KMS-11 (cell line): ENCODE measurements around the gene ATP6AP1.
"Not testable (repeated sequence)": the region's sequence is repeated elsewhere in the genome, so short reads cannot be mapped to it uniquely, and the experiment has no call there.

Source experiments
- H2AFZ ChIP-seq: fragments of 200-600 bp; sonication (generic); 2 replicates; pipeline ENCODE4 v1.6.1; 2016; ENCODE audit warnings: antibody characterized with exemption, mixed run types, low read depth
- H3K27ac ChIP-seq: fragments of 200-600 bp; sonication (generic); 2 replicates; pipeline ENCODE4 v1.6.1; 2016; ENCODE audit warnings: mild to moderate bottlenecking, mixed run types
- H3K27me3 ChIP-seq: fragments of 200-600 bp; sonication (generic); 2 replicates; pipeline ENCODE4 v1.6.1; 2017; ENCODE audit warnings: mild to moderate bottlenecking, low read depth, mixed run types, moderate library complexity; ENCODE audit not compliant: insufficient read depth
- H3K36me3 ChIP-seq: fragments of 200-600 bp; sonication (generic); 2 replicates; pipeline ENCODE4 v1.6.1; 2017; ENCODE audit warnings: mild to moderate bottlenecking, mixed run types; ENCODE audit not compliant: insufficient read depth
- H3K4me1 ChIP-seq: fragments of 200-600 bp; sonication (generic); 2 replicates; pipeline ENCODE4 v1.6.1; 2016; ENCODE audit warnings: mild to moderate bottlenecking, low read depth, mixed run types; ENCODE audit not compliant: poor library complexity, severe bottlenecking
- H3K4me2 ChIP-seq: fragments of 200-600 bp; sonication (generic); 2 replicates; pipeline ENCODE4 v1.7.0; 2016; ENCODE audit warnings: mild to moderate bottlenecking, mixed run types
- H3K4me3 ChIP-seq: fragments of 200-600 bp; sonication (generic); IDR thresholded peaks from 2 replicates; pipeline ENCODE4 v1.6.1; 2017; ENCODE audit warnings: low read depth, low read length, mixed read lengths; ENCODE audit not compliant: insufficient read depth
- H3K79me2 ChIP-seq: fragments of 200-600 bp; sonication (generic); 2 replicates; pipeline ENCODE4 v1.6.1; 2016; ENCODE audit warnings: low read depth, mixed run types; ENCODE audit not compliant: insufficient read depth
- H3K9ac ChIP-seq: fragments of 200-600 bp; sonication (generic); 2 replicates; pipeline ENCODE4 v1.6.1; 2016; ENCODE audit warnings: mild to moderate bottlenecking, mixed run types
- H4K20me1 ChIP-seq: fragments of 200-600 bp; sonication (generic); 2 replicates; pipeline ENCODE4 v1.6.1; 2016; ENCODE audit warnings: mild to moderate bottlenecking, mixed run types; ENCODE audit not compliant: insufficient read depth
- CTCF ChIP-seq: fragments of 200-600 bp; sonication (generic); conservative IDR thresholded peaks from 2 replicates; pipeline ENCODE4 v1.6.1; 2017; ENCODE audit warnings: low read depth, mild to moderate bottlenecking, antibody characterized with exemption, low read length, moderate library complexity, mixed read lengths

Gene ATP6AP1

GRCh38 chrX:154383359-154384283 lies 44.9 kb upstream of the ATP6AP1 start:
- Histone ChIP-seq H3K9ac (no peak overlapping the region), H3K27ac (no peak overlapping the region), H3K27me3 (no peaks in the 10 kb centered on the region), H3K4me2 (no peak overlapping the region), H3K79me2 (peaks cover 7% of the 10 kb centered on the region; the same call in 1 of the 2 replicates), H2AFZ (no peak overlapping the region), H3K4me3 (no peak overlapping the region), H4K20me1 (no peaks in the 10 kb centered on the region), H3K36me3 (no peaks in the 10 kb centered on the region), H3K4me1 (peaks cover 5% of the 10 kb centered on the region)
- TF ChIP-seq CTCF, result no peak

DNA sequence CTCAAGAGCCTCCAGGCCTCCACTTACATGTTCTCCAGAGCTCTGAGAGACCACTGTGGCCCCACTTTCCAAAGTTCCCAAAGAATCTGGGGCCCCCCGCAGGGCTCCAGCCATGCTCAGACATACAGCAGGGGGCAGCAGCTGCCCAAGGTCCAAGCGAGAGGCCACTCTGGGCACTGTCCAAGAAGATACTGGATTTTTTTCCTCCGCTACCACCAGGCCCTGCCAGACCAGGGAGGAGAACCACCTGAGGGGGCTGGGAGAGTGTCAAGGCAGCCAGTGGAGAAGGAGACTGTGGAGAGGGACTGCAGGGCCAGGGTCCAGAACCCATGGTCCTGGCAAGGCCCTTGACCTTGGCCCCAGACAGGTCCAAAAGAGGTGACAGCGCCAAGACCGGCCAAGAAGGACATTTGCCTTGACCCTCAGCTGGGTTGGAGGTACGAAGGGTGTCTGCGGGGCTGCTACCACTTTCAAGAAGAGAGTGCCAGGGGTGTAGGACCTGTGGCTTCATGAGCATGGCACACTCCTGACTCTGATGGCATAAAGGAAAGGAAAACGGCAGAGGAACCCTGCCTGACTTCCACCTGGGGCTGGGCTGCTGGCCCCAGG lies 44.1 kb upstream of the ATP6AP1 start:
- Histone ChIP-seq H3K9ac (no peak overlapping the region), H3K27me3 (no peaks in the 10 kb centered on the region), H4K20me1 (no peaks in the 10 kb centered on the region), H3K4me3 (no peak overlapping the region), H2AFZ (no peak overlapping the region), H3K79me2 (peaks cover 7% of the 10 kb centered on the region; the same call in 1 of the 2 replicates), H3K4me1 (peaks cover 5% of the 10 kb centered on the region), H3K36me3 (no peaks in the 10 kb centered on the region), H3K27ac (no peak overlapping the region), H3K4me2 (no peak overlapping the region)
- no peak for TF ChIP-seq CTCF

GRCh38 chrX:154388094-154388493 lies 40.4 kb upstream of the ATP6AP1 start:
- not testable (repeated sequence) for H3K36me3 ChIP-seq, H3K4me3 ChIP-seq, H3K79me2 ChIP-seq, H3K9ac ChIP-seq, H3K4me1 ChIP-seq, H3K27ac ChIP-seq, H3K4me2 ChIP-seq, H3K27me3 ChIP-seq, H4K20me1 ChIP-seq, H2AFZ ChIP-seq

DNA sequence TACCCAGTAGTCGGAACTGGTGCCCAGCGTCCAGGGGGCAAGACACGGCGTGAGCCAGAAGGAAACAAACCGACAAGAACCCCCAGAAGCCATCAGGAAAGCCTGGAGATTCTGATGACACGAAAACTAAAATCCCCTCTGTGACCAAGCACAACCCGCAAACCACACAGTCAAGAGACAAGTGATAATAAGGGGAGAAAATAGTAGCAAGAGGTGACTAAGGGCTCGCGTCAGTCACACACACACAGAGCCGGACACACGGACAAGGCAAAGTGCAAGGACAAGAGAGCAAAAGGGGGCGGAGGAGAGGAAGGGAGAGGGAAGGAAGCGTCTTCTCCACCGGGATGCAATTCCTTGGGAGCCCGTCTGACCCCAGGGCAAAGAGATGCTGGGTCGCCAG lies 39.8 kb upstream of the ATP6AP1 start:
- H2AFZ ChIP-seq, H3K27ac ChIP-seq, H3K27me3 ChIP-seq, H3K36me3 ChIP-seq, H3K79me2 ChIP-seq, H3K4me2 ChIP-seq, H3K4me3 ChIP-seq, H3K4me1 ChIP-seq, H3K9ac ChIP-seq, H4K20me1 ChIP-seq: not testable (repeated sequence)

GRCh38 chrX:154389812-154390747 lies 38.4 kb upstream of the ATP6AP1 start:
- not testable (repeated sequence) for H2AFZ ChIP-seq, H3K27ac ChIP-seq, H3K4me3 ChIP-seq, H3K4me1 ChIP-seq, H3K9ac ChIP-seq, H4K20me1 ChIP-seq, H3K27me3 ChIP-seq, H3K36me3 ChIP-seq, H3K4me2 ChIP-seq, H3K79me2 ChIP-seq

DNA sequence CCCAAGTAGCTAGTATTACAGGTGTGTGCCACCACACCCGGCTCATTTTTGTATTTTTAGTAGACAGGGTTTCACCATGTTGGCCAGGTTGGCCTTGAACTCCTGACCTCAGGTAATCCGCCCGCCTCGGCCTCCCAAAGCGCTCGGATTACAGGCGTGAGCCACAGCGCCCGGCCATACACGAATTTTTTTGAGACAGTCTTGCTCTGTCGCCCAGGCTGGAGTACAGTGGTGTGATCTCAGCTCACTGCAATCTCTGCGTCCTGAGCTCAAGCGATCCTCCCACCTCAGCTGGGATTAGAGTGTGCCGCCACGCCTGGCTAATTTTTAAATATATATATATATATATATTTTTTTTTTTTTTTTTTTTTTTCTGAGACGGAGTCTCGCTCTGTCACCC lies 32.1 kb upstream of the ATP6AP1 start:
- H3K4me3 ChIP-seq, H4K20me1 ChIP-seq, H3K9ac ChIP-seq, H3K27ac ChIP-seq, H3K4me1 ChIP-seq, H3K36me3 ChIP-seq, H2AFZ ChIP-seq, H3K27me3 ChIP-seq, H3K4me2 ChIP-seq: not testable (repeated sequence)
- peaks cover 21% of the 10 kb centered on the region for H3K79me2 ChIP-seq
